DOHH2 (cell line): ENCODE results near the gene UCP3.

ENCODE experiments used
- H3F3A ChIP-seq: fragments of 200-600 bp; sonication (generic), shearing (Covaris generic); 2 replicates; pipeline ENCODE4 v1.6.0; 2016; ENCODE audit warnings: antibody characterized with exemption, mild to moderate bottlenecking; ENCODE audit not compliant: control insufficient read depth, insufficient read depth
- H3K27ac ChIP-seq: fragments of 200-600 bp; sonication (generic); 2 replicates; pipeline ENCODE4 v1.5.1; 2014; ENCODE audit warnings: low read depth, mild to moderate bottlenecking, low read length, moderate library complexity
- H3K27me3 ChIP-seq: fragments of 200-600 bp; sonication (generic); 2 replicates; pipeline ENCODE4 v1.6.1; 2014; ENCODE audit warnings: mild to moderate bottlenecking, low read length, mixed read lengths; ENCODE audit not compliant: control insufficient read depth
- H3K36me3 ChIP-seq: fragments of 200-600 bp; sonication (generic); 2 replicates; pipeline ENCODE4 v1.6.1; 2014; ENCODE audit warnings: mild to moderate bottlenecking, low read length, moderate library complexity, mixed read lengths; ENCODE audit not compliant: control insufficient read depth
- H3K4me1 ChIP-seq: fragments of 200-600 bp; sonication (generic); 2 replicates; pipeline ENCODE4 v1.6.1; 2014; ENCODE audit warnings: mild to moderate bottlenecking, low read length, mixed read lengths; ENCODE audit not compliant: control insufficient read depth
- H3K4me2 ChIP-seq: fragments of 200-600 bp; sonication (generic); 2 replicates; pipeline ENCODE4 v1.6.0; 2014; ENCODE audit warnings: mild to moderate bottlenecking, low read length, moderate library complexity
- H3K4me3 ChIP-seq: fragments of 200-600 bp; sonication (generic); 2 replicates; pipeline ENCODE4 v1.5.1; 2014; ENCODE audit warnings: mild to moderate bottlenecking, low read length, mixed read lengths
- H3K79me2 ChIP-seq: fragments of 200-600 bp; sonication (generic); 2 replicates; pipeline ENCODE4 v1.6.1; 2014; ENCODE audit warnings: mild to moderate bottlenecking, low read length, mixed read lengths; ENCODE audit not compliant: control insufficient read depth
- H3K9me2 ChIP-seq: fragments of 200-600 bp; sonication (generic); replicated peaks from 2 replicates; pipeline ENCODE4 v1.6.1; 2014; ENCODE audit warnings: mild to moderate bottlenecking, low read length, mixed read lengths; ENCODE audit not compliant: control insufficient read depth
- H3K9me3 ChIP-seq: fragments of 200-600 bp; sonication (generic); 2 replicates; pipeline ENCODE4 v1.6.1; 2014; ENCODE audit warnings: antibody characterized with exemption, low read length, mixed read lengths; ENCODE audit not compliant: control insufficient read depth, insufficient read depth
- H4K20me1 ChIP-seq: fragments of 200-600 bp; sonication (generic); 2 replicates; pipeline ENCODE4 v1.6.0; 2014; ENCODE audit warnings: low read depth, mild to moderate bottlenecking, antibody characterized with exemption, low read length, moderate library complexity; ENCODE audit not compliant: control insufficient read depth, insufficient read depth
- CTCF ChIP-seq: fragments of 200-600 bp; sonication (generic); IDR thresholded peaks from one replicate; pipeline ENCODE4 v1.5.1; 2014; ENCODE audit warnings: antibody characterized with exemption, mild to moderate bottlenecking, low read depth, low read length; ENCODE audit not compliant: poor library complexity, severe bottlenecking
- EZH2phosphoT487 ChIP-seq: fragments of 200-600 bp; sonication (generic); IDR thresholded peaks from 2 replicates; pipeline ENCODE4 v1.6.1; 2017; ENCODE audit warnings: borderline replicate concordance, mild to moderate bottlenecking, antibody characterized with exemption, low read length, moderate library complexity, mixed read lengths

Gene UCP3

GRCh38 chr11:74037309-74037708, 28.4 kb upstream of the UCP3 start:
- no peaks in the 10 kb centered on the region for H3K79me2 ChIP-seq
- no peaks in the 10 kb centered on the region for H3K9me3 ChIP-seq
- H3K36me3 ChIP-seq = peaks cover 85% of the 10 kb centered on the region
- no peak overlapping the region for H3K4me2 ChIP-seq
- no peak overlapping the region for H3K27ac ChIP-seq
- no peaks in the 10 kb centered on the region for H3F3A ChIP-seq
- no peak overlapping the region for H3K4me3 ChIP-seq
- H3K4me1 ChIP-seq = no peaks in the 10 kb centered on the region
- TF ChIP-seq CTCF (no peak), EZH2phosphoT487 (no peak)
- no peaks in the 10 kb centered on the region for H3K9me2 ChIP-seq
- no peaks in the 10 kb centered on the region for H4K20me1 ChIP-seq
- no peaks in the 10 kb centered on the region for H3K27me3 ChIP-seq

- H3K9me2 ChIP-seq = no peaks in the 10 kb centered on the region
- H3K36me3 ChIP-seq = peaks cover 79% of the 10 kb centered on the region
- no peak for TF ChIP-seq CTCF
- no peaks in the 10 kb centered on the region for H3K79me2 ChIP-seq
- no peaks in the 10 kb centered on the region for H3K9me3 ChIP-seq
- H3K27ac ChIP-seq = no peak overlapping the region
- no peak overlapping the region for H3K4me2 ChIP-seq
- no peaks in the 10 kb centered on the region for H3K27me3 ChIP-seq
- no peak overlapping the region for H3K4me3 ChIP-seq
- no peaks in the 10 kb centered on the region for H4K20me1 ChIP-seq
- no peaks in the 10 kb centered on the region for H3K4me1 ChIP-seq
- H3F3A ChIP-seq = no peaks in the 10 kb centered on the region
Observed at GRCh38 chr11:74035264-74035663, 26.4 kb upstream of the UCP3 start.

GRCh38 chr11:74033046-74033445, 24.2 kb upstream of the UCP3 start:
- TF ChIP-seq CTCF (peak; percentile 22), EZH2phosphoT487 (no peak)
- Histone ChIP-seq H3K9me3 (no peaks in the 10 kb centered on the region), H3K4me3 (no peak overlapping the region), H3K9me2 (no peaks in the 10 kb centered on the region), H3K27ac (no peak overlapping the region), H3K27me3 (no peaks in the 10 kb centered on the region), H3F3A (no peaks in the 10 kb centered on the region), H3K36me3 (peaks cover 64% of the 10 kb centered on the region), H4K20me1 (no peaks in the 10 kb centered on the region), H3K79me2 (no peaks in the 10 kb centered on the region), H3K4me1 (no peaks in the 10 kb centered on the region), H3K4me2 (no peak overlapping the region)
